Measurements from ENCODE around the gene CPT1B.

The CPT1B gene

GRCh38 chr22:50525858-50526107, 52.4 kb downstream of the CPT1B start:
- no peaks in the 10 kb centered on the region; the same call in 1 of the 2 replicates for H3K4me1 ChIP-seq (ENCODE audit: control insufficient read depth, insufficient read depth, low read length)
- no peaks in the 10 kb centered on the region for H3K9me3 ChIP-seq (ENCODE audit: control insufficient read depth, insufficient read depth, low read depth, low read length)
- peak; percentile 56 for TF ChIP-seq ZNF596 (tag by site-specific recombination; IDR thresholded peaks at IDR 0.05)
- no peak for TF ChIP-seq ZNF19 (tag by site-specific recombination; IDR thresholded peaks at IDR 0.05; ENCODE audit: low read depth)
- TF ChIP-seq ZNF398 (tag by site-specific recombination; IDR thresholded peaks at IDR 0.05), result 0 out of 2 replicates have a peak, but pooled peaks have one; percentile 2
- CTCF ChIA-PET, result interaction anchor here (0.6 to 2.7 kb wide), 53 partner anchors 8 to 735 kb away, joined by 3 to 37 read pairs (median 4); partner anchors contain the start of genes KLHDC7B, LMF2, NCAPH2 and SYCE3
- POLR2A ChIA-PET, result interaction anchor here (0.6 to 5.3 kb wide), 41 partner anchors 9 to 758 kb away, joined by 3 to 189 read pairs (median 5); partner anchors contain the start of genes ARSA, CHKB, CPT1B and HDAC10
- H3K27ac ChIP-seq (ENCODE audit: extremely low read depth, low read depth, low read length), result peak overlapping the region; percentile 90
- peaks cover 0 to 39% of the 10 kb centered on the region in 2 experiments; a peak in 1 of 3 replicates for H3K36me3 ChIP-seq (ENCODE audit: control insufficient read depth in 2 of 2, insufficient read depth in 1 of 2, low read length in 2 of 2)
- H3K4me3 ChIP-seq (ENCODE audit: low read depth, low read length), result peak overlapping the region; percentile 79

DNA sequence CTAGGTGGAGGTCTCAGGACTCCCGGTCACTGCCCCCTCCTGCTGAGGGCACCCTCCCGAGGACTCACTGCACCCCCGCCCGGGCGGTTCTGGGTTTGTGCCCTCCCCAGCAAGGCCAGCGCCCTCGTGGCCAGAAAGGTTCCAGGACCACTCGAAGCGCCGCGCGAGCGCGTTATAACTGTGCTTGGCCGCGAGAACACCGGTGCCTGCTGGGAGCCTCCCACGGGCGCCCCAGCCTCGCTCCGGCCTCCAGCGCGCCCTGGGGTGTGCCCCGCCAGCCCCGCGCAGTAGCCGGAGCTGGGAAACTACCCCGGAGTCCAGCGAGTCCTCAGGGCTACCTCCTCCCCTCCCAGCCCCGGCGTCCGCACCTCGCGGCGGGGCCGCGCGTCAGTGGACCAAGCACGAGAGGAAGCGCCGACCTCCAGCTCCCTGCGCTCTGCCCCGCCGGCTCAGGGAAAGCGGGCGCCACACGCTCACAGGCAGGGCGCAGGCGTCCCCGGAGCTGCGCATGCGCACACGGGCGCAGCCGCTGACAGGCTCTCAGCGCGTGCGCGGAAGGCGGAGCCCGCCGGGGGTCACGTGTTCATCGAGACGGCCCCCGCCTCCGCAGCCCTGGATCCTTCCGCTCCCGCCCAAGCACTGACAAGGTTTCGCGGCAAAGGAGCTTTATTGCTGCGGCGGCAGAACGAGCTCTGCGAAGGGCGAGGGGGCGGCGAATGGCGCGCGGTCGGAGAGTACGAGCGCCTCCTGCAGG, 52.9 kb downstream of the CPT1B start, which contains the start of gene SCO2:
Gene SCO2 (minus strand): TSS at position 495 of the 754 bp plus-strand sequence. CDS start 1,187 bp downstream, outside the sequence.
- peak within 1 kb of the TSS; percentile 79 for H3K4me3 ChIP-seq (ENCODE audit: low read depth, low read length)
- peaks cover 0 to 40% of the 10 kb centered on the region in 2 experiments; a peak in 2 of 3 replicates for H3K36me3 ChIP-seq (ENCODE audit: control insufficient read depth in 2 of 2, insufficient read depth in 1 of 2, low read length in 2 of 2)
- CTCF ChIA-PET, result interaction anchor here (0.6 to 2.7 kb wide), 55 partner anchors 8 to 734 kb away, joined by 3 to 37 read pairs (median 4); partner anchors contain the start of genes KLHDC7B, LMF2, NCAPH2 and SYCE3
- POLR2A ChIA-PET, result interaction anchor here (0.6 to 5.3 kb wide), 43 partner anchors 8 to 758 kb away, joined by 3 to 189 read pairs (median 5); partner anchors contain the start of genes ARSA, CHKB, CPT1B and HDAC10
- no peaks in the 10 kb centered on the region for H3K9me3 ChIP-seq (ENCODE audit: control insufficient read depth, insufficient read depth, low read depth, low read length)
- H3K4me1 ChIP-seq (ENCODE audit: control insufficient read depth, insufficient read depth, low read length), result no peaks in the 10 kb centered on the region; the same call in 1 of the 2 replicates
- peak within 1 kb of the TSS; percentile 90 for H3K27ac ChIP-seq (ENCODE audit: extremely low read depth, low read depth, low read length)
- TF ChIP-seq ZIC2 (tag by site-specific recombination; IDR thresholded peaks at IDR 0.05), result peak; percentile 93
- TF ChIP-seq ZBTB8A (tag by site-specific recombination; IDR thresholded peaks at IDR 0.05), result peak; percentile 99
- peak; percentile 88 for TF ChIP-seq BCL11B (tag by site-specific recombination; IDR thresholded peaks at IDR 0.05; ENCODE audit: low read depth)
- TF ChIP-seq REPIN1 (tag by site-specific recombination; IDR thresholded peaks at IDR 0.05; ENCODE audit: low read depth), result 0 out of 2 replicates have a peak, but pooled peaks have one; percentile 30
- TF ChIP-seq ZNF114 (tag by site-specific recombination; IDR thresholded peaks at IDR 0.05), result no peak
- no peak for TF ChIP-seq ZNF777 (tag by site-specific recombination; IDR thresholded peaks at IDR 0.05; ENCODE audit: borderline replicate concordance)
- 0 out of 2 replicates have a peak, but pooled peaks have one; percentile 26 for TF ChIP-seq ZSCAN16 (tag by site-specific recombination; IDR thresholded peaks at IDR 0.05)
- TF ChIP-seq KLF1 (tag by site-specific recombination; IDR thresholded peaks at IDR 0.05), result peak; percentile 65
- TF ChIP-seq, protein P1, sequence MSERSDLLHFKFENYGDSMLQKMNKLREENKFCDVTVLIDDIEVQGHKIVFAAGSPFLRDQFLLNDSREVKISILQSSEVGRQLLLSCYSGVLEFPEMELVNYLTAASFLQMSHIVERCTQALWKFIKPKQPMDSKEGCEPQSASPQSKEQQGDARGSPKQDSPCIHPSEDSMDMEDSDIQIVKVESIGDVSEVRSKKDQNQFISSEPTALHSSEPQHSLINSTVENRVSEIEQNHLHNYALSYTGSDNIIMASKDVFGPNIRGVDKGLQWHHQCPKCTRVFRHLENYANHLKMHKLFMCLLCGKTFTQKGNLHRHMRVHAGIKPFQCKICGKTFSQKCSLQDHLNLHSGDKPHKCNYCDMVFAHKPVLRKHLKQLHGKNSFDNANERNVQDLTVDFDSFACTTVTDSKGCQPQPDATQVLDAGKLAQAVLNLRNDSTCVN (tag by site-specific recombination; optimal IDR thresholded peaks at IDR 0.05), result peak; percentile 98
- TF ChIP-seq ZNF174 (tag by site-specific recombination; IDR thresholded peaks at IDR 0.05), result no peak
- TF ChIP-seq, protein P2, sequence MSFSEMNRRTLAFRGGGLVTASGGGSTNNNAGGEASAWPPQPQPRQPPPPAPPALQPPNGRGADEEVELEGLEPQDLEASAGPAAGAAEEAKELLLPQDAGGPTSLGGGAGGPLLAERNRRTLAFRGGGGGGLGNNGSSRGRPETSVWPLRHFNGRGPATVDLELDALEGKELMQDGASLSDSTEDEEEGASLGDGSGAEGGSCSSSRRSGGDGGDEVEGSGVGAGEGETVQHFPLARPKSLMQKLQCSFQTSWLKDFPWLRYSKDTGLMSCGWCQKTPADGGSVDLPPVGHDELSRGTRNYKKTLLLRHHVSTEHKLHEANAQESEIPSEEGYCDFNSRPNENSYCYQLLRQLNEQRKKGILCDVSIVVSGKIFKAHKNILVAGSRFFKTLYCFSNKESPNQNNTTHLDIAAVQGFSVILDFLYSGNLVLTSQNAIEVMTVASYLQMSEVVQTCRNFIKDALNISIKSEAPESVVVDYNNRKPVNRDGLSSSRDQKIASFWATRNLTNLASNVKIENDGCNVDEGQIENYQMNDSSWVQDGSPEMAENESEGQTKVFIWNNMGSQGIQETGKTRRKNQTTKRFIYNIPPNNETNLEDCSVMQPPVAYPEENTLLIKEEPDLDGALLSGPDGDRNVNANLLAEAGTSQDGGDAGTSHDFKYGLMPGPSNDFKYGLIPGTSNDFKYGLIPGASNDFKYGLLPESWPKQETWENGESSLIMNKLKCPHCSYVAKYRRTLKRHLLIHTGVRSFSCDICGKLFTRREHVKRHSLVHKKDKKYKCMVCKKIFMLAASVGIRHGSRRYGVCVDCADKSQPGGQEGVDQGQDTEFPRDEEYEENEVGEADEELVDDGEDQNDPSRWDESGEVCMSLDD (tag by site-specific recombination; IDR thresholded peaks at IDR 0.05), result peak; percentile 67; the same call in 1 of the 2 replicates
- peak; percentile 80 for TF ChIP-seq KLF8 (tag by site-specific recombination; IDR thresholded peaks at IDR 0.05)
- TF ChIP-seq BCL11A (tag by site-specific recombination; IDR thresholded peaks at IDR 0.05; ENCODE audit: low read depth), result peak; percentile 74; the same call in 1 of the 2 replicates
- peak; percentile 81 for TF ChIP-seq ZBTB20 (tag by site-specific recombination; IDR thresholded peaks at IDR 0.05)
- 0 out of 2 replicates have a peak, but pooled peaks have one; percentile 47 for TF ChIP-seq ZNF398 (tag by site-specific recombination; IDR thresholded peaks at IDR 0.05)
- peak; percentile 69; the same call in 1 of the 2 replicates for TF ChIP-seq ZNF394 (tag by site-specific recombination; IDR thresholded peaks at IDR 0.05; ENCODE audit: borderline replicate concordance)
- TF ChIP-seq, protein P3, sequence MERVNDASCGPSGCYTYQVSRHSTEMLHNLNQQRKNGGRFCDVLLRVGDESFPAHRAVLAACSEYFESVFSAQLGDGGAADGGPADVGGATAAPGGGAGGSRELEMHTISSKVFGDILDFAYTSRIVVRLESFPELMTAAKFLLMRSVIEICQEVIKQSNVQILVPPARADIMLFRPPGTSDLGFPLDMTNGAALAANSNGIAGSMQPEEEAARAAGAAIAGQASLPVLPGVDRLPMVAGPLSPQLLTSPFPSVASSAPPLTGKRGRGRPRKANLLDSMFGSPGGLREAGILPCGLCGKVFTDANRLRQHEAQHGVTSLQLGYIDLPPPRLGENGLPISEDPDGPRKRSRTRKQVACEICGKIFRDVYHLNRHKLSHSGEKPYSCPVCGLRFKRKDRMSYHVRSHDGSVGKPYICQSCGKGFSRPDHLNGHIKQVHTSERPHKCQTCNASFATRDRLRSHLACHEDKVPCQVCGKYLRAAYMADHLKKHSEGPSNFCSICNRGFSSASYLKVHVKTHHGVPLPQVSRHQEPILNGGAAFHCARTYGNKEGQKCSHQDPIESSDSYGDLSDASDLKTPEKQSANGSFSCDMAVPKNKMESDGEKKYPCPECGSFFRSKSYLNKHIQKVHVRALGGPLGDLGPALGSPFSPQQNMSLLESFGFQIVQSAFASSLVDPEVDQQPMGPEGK (tag by site-specific recombination; IDR thresholded peaks at IDR 0.05), result peak; percentile 82
- peak; percentile 85; the same call in 1 of the 2 replicates for TF ChIP-seq ZBTB48 (tag by site-specific recombination; IDR thresholded peaks at IDR 0.05)
